ENCODE results near the gene MPPED2. TPM values are rescaled to one million over a fixed set of nuclear protein-coding genes. Genes with fewer than 3 reads are reported as not detected.

The MPPED2 gene
- total RNA-seq, 4 donors from 2014 or later, result 0.37 to 1.8 (median 1.3) TPM

- TF ChIP-seq CTCF (IDR thresholded peaks at IDR 0.05), result no peak
- TF ChIP-seq POLR2A (IDR thresholded peaks at IDR 0.05), result no peak
- 90 to 91% methylated on average over 9 of the region's 9 CpGs for WGBS, 2 donors
- DNase-seq (ENCODE audit: low spot score in 2 of 2), result no peak
- intact Hi-C loops (cut with DNase I; ENCODE audit: low total_unique reads), result no loop called here
- H3K4me3 ChIP-seq (ENCODE audit: low read depth, poor library complexity, severe bottlenecking), result no peak overlapping the region
Observed at GRCh38 chr11:30522536-30523243, 63.5 kb downstream of the MPPED2 start.

GRCh38 chr11:30521297-30522071, 64.7 kb downstream of the MPPED2 start:
- DNase-seq (ENCODE audit: low spot score in 2 of 2), result no peak
- 83 to 86% methylated on average over 8 of the region's 8 CpGs for WGBS, 2 donors
- no peak overlapping the region for H3K4me3 ChIP-seq (ENCODE audit: low read depth, poor library complexity, severe bottlenecking)
- intact Hi-C loops (cut with DNase I; ENCODE audit: low total_unique reads), result no loop called here
- TF ChIP-seq POLR2A (IDR thresholded peaks at IDR 0.05) (no peak), CTCF (IDR thresholded peaks at IDR 0.05) (no peak)

GRCh38 chr11:30513087-30513486, 73.1 kb downstream of the MPPED2 start:
- no peak for TF ChIP-seq POLR2A (IDR thresholded peaks at IDR 0.05)
- TF ChIP-seq CTCF (IDR thresholded peaks at IDR 0.05), result no peak
- WGBS, 2 donors, result 88 to 100% methylated on average over 1 of the region's 1 CpG
- intact Hi-C loops (cut with DNase I; ENCODE audit: low total_unique reads), result no loop called here
- no peak overlapping the region for H3K4me3 ChIP-seq (ENCODE audit: low read depth, poor library complexity, severe bottlenecking)
- no peak for DNase-seq (ENCODE audit: low spot score in 2 of 2)

- no peak for DNase-seq (ENCODE audit: low spot score in 2 of 2)
- H3K4me3 ChIP-seq (ENCODE audit: low read depth, poor library complexity, severe bottlenecking), result no peak overlapping the region
- 74 to 81% methylated on average over 4 of the region's 4 CpGs for WGBS, 2 donors
- intact Hi-C loops (cut with DNase I; ENCODE audit: low total_unique reads), result no loop called here
- TF ChIP-seq POLR2A (IDR thresholded peaks at IDR 0.05), result no peak
- no peak for TF ChIP-seq CTCF (IDR thresholded peaks at IDR 0.05)
Observed at GRCh38 chr11:30511408-30511807, 74.7 kb downstream of the MPPED2 start.

GRCh38 chr11:30510750-30511149, 75.4 kb downstream of the MPPED2 start:
- no peak overlapping the region for H3K4me3 ChIP-seq (ENCODE audit: low read depth, poor library complexity, severe bottlenecking)
- TF ChIP-seq CTCF (IDR thresholded peaks at IDR 0.05), result no peak
- TF ChIP-seq POLR2A (IDR thresholded peaks at IDR 0.05), result no peak
- 77 to 78% methylated on average over 2 of the region's 2 CpGs for WGBS, 2 donors
- no peak for DNase-seq (ENCODE audit: low spot score in 2 of 2)
- intact Hi-C loops (cut with DNase I; ENCODE audit: low total_unique reads), result no loop called here

Data from lower leg skin (tissue), 4 donors.